H9 (cell line): ENCODE results near the gene NIM1K. TPM values are rescaled to one million over a fixed set of nuclear protein-coding genes. Genes with fewer than 3 reads are reported as not detected.

ENCODE experiments used
- DNase-seq: peaks from one replicate; pipeline ENCODE4 v3.0.0-alpha.2; 2017
- H2AFZ ChIP-seq: one replicate; pipeline ENCODE4 v1.6.1; 2013; ENCODE audit warnings: mild to moderate bottlenecking, low read length, control low read depth, moderate library complexity
- H2AK5ac ChIP-seq: 2 replicates; pipeline ENCODE4 v1.6.1; 2013; ENCODE audit warnings: low read length, control low read depth, mixed read lengths; ENCODE audit not compliant: insufficient read length
- H2BK120ac ChIP-seq: one replicate; pipeline ENCODE4 v1.6.1; 2013; ENCODE audit warnings: low read depth, mild to moderate bottlenecking, low read length, control low read depth, inconsistent platforms; ENCODE audit not compliant: poor library complexity, severe bottlenecking
- H2BK12ac ChIP-seq: 2 replicates; pipeline ENCODE4 v1.6.1; 2013; ENCODE audit warnings: low read length, control low read depth, mixed read lengths, low read depth; ENCODE audit not compliant: insufficient read length
- H2BK15ac ChIP-seq: 2 replicates; pipeline ENCODE4 v1.6.1; 2013; ENCODE audit warnings: low read depth, low read length, control low read depth
- H2BK20ac ChIP-seq: one replicate; pipeline ENCODE4 v1.6.1; 2013; ENCODE audit warnings: low read depth, mild to moderate bottlenecking, low read length, control low read depth, inconsistent platforms; ENCODE audit not compliant: poor library complexity, severe bottlenecking
- H2BK5ac ChIP-seq: 2 replicates; pipeline ENCODE4 v1.6.1; 2013; ENCODE audit warnings: low read length, control low read depth, mixed read lengths; ENCODE audit not compliant: insufficient read length
- H3K14ac ChIP-seq: 2 replicates; pipeline ENCODE4 v1.6.1; 2013; ENCODE audit warnings: low read length, control low read depth; ENCODE audit not compliant: insufficient read depth
- H3K18ac ChIP-seq: 2 replicates; pipeline ENCODE4 v1.6.1; 2013; ENCODE audit warnings: low read depth, mild to moderate bottlenecking, mixed read lengths, low read length, control low read depth; ENCODE audit not compliant: insufficient read length
- H3K23ac ChIP-seq: 2 replicates; pipeline ENCODE4 v1.6.1; 2013; ENCODE audit warnings: low read length, control low read depth, mixed read lengths, low read depth; ENCODE audit not compliant: insufficient read length
- H3K23me2 ChIP-seq: 2 replicates; pipeline ENCODE4 v1.6.1; 2013; ENCODE audit warnings: low read depth, mild to moderate bottlenecking, mixed read lengths, low read length, control low read depth; ENCODE audit not compliant: insufficient read length, poor library complexity, severe bottlenecking
- H3K27ac ChIP-seq: 2 replicates; pipeline ENCODE4 v1.5.1; 2013; ENCODE audit warnings: low read length, control low read depth, mixed read lengths, low read depth; ENCODE audit not compliant: insufficient read length
- H3K27me3 ChIP-seq: 2 replicates; pipeline ENCODE4 v1.6.1; 2013; ENCODE audit warnings: low read length, control low read depth, inconsistent platforms; ENCODE audit not compliant: insufficient read depth
- H3K4ac ChIP-seq: 2 replicates; pipeline ENCODE4 v1.6.1; 2013; ENCODE audit warnings: low read depth, mild to moderate bottlenecking, control low read depth, inconsistent platforms, low read length, moderate library complexity
- H3K4me1 ChIP-seq: 2 replicates; pipeline ENCODE4 v1.6.1; 2013; ENCODE audit warnings: low read length, control low read depth, inconsistent platforms; ENCODE audit not compliant: insufficient read depth
- H3K4me2 ChIP-seq: 2 replicates; pipeline ENCODE4 v1.6.1; 2013; ENCODE audit warnings: low read length, control low read depth, mixed read lengths; ENCODE audit not compliant: insufficient read length, insufficient read depth
- H3K56ac ChIP-seq: 2 replicates; pipeline ENCODE4 v1.6.1; 2013; ENCODE audit warnings: low read depth, mild to moderate bottlenecking, mixed read lengths, low read length, control low read depth; ENCODE audit not compliant: insufficient read length
- H3K79me1 ChIP-seq: 2 replicates; pipeline ENCODE4 v1.6.1; 2013; ENCODE audit warnings: low read depth, mild to moderate bottlenecking, moderate library complexity, low read length, control low read depth, inconsistent platforms; ENCODE audit not compliant: insufficient read depth, poor library complexity, severe bottlenecking
- H3K79me2 ChIP-seq: 2 replicates; pipeline ENCODE4 v1.6.1; 2013; ENCODE audit warnings: low read length, control low read depth, inconsistent platforms; ENCODE audit not compliant: insufficient read depth
- H3K9ac ChIP-seq: 2 replicates; pipeline ENCODE4 v1.6.1; 2013; ENCODE audit warnings: low read length, control low read depth, mixed read lengths; ENCODE audit not compliant: insufficient read length; ENCODE audit errors: extremely low read depth
- H3K9me3 ChIP-seq: one replicate; pipeline ENCODE4 v1.6.1; 2013; ENCODE audit warnings: low read depth, low read length, inconsistent platforms; ENCODE audit not compliant: control insufficient read depth
- H3T11ph ChIP-seq: one replicate; pipeline ENCODE4 v1.6.1; 2013; ENCODE audit warnings: mild to moderate bottlenecking, low read length, control low read depth, inconsistent platforms
- H4K20me1 ChIP-seq: one replicate; pipeline ENCODE4 v1.6.1; 2013; ENCODE audit not compliant: control insufficient read depth, insufficient read length, insufficient read depth
- H4K5ac ChIP-seq: 2 replicates; pipeline ENCODE4 v1.6.1; 2013; ENCODE audit warnings: low read depth, mild to moderate bottlenecking, mixed read lengths, low read length, control low read depth; ENCODE audit not compliant: insufficient read length
- H4K8ac ChIP-seq: replicated peaks from 2 replicates; pipeline ENCODE4 v1.6.1; 2013; ENCODE audit warnings: low read length, control low read depth, mixed read lengths, low read depth; ENCODE audit not compliant: insufficient read length
- H4K91ac ChIP-seq: 2 replicates; pipeline ENCODE4 v1.6.1; 2013; ENCODE audit warnings: low read depth, mild to moderate bottlenecking, moderate library complexity, mixed read lengths, low read length, control low read depth; ENCODE audit not compliant: insufficient read length
- H3K27ac Mint-ChIP-seq, 3 experiments: 2 replicates in 2 of 3; 3 replicates in 1 of 3; pipeline ENCODE4 v1.8.0; 2020 to 2021; ENCODE audit warnings: mixed read lengths in 3 of 3, mild to moderate bottlenecking in 1 of 3, moderate library complexity in 1 of 3
- H3K27me3 Mint-ChIP-seq: 2 replicates; pipeline ENCODE4 v1.8.0; 2021; ENCODE audit warnings: low read depth, mild to moderate bottlenecking, moderate library complexity, mixed read lengths
- H3K36me3 Mint-ChIP-seq, 3 experiments: 2 replicates in 2 of 3; 3 replicates in 1 of 3; pipeline ENCODE4 v1.8.0; 2020 to 2021; ENCODE audit warnings: low read depth in 3 of 3, mixed read lengths in 3 of 3; ENCODE audit not compliant: insufficient read depth in 1 of 3
- H3K4me1 Mint-ChIP-seq, 2 experiments: 2 replicates each; pipeline ENCODE4 v1.8.0; 2020; ENCODE audit warnings: mixed read lengths in 2 of 2
- H3K4me3 Mint-ChIP-seq, 2 experiments: 2 replicates in 1 of 2; 3 replicates in 1 of 2; pipeline ENCODE4 v1.8.0; 2020 to 2021; ENCODE audit warnings: mild to moderate bottlenecking in 2 of 2, mixed read lengths in 2 of 2, moderate library complexity in 1 of 2
- H3K9me3 Mint-ChIP-seq, 2 experiments: 2 replicates in 1 of 2; 3 replicates in 1 of 2; pipeline ENCODE4 v1.8.0; 2020; ENCODE audit warnings: mild to moderate bottlenecking in 2 of 2, mixed read lengths in 2 of 2, moderate library complexity in 1 of 2
- WGBS: extraction: QIAGEN DNeasy Blood & Tissue Kit; methylation state at CpG from one replicate; pipeline ENCODE4 v1.1.7; 2013; ENCODE audit warnings: missing lambda C conversion rate, low lambda C conversion rate, mixed read lengths; ENCODE audit not compliant: insufficient read length; ENCODE audit errors: extremely low coverage; 5-methylcytosine and 5-hydroxymethylcytosine counted together
- total RNA-seq: library from RNA; stranded (reverse); gene quantifications from 2 replicates; pipeline ENCODE4 v1.2.1, GENCODE V29; 2021
- TF ChIP-seq, protein P1 (sequence below): fragments of 200-600 bp; sonication (generic); conservative IDR thresholded peaks from 3 replicates; pipeline ENCODE4 v1.8.0; 2021; ENCODE audit warnings: antibody characterized with exemption, mild to moderate bottlenecking

Gene NIM1K
- total RNA-seq, 1 experiment from 2014 or later, result 0.07 TPM

DNA sequence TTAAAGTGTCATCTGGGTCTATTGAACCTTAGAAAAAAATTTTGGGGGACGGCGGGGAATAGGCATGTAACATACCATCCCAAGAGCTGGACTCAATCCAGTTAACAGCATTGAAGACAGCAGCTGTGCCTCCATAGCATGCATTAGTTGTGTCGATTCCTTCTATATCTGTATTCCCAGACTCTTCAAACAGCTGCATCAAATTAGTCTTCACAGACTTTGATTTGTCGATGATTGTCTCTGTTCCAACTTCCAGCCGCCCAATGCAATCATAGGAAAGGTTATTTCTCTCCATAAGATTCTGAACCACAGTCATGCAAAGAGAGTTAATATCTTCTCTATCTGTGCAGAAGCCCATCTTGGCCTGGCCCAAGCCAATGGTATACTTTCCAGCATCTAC lies 106.4 kb downstream of the NIM1K start:
- Histone ChIP-seq H3K23me2 (no peaks in the 10 kb centered on the region), H2BK15ac (no peak overlapping the region), H2BK120ac (no peak overlapping the region), H2BK5ac (no peak overlapping the region), H3K9me3 (no peaks in the 10 kb centered on the region), H4K91ac (no peak overlapping the region), H3K56ac (no peak overlapping the region), H3K4me1 (0 out of 2 replicates have a peak, but pooled peaks cover 5% of the 10 kb centered on the region), H3K14ac (no peak overlapping the region), H4K20me1 (peaks cover 2% of the 10 kb centered on the region), H3K79me2 (peaks cover 34% of the 10 kb centered on the region), H2AFZ (no peak overlapping the region), H3T11ph (no peak overlapping the region), H2BK12ac (no peak overlapping the region), H3K27ac (no peak overlapping the region), H2BK20ac (no peak overlapping the region), H3K4me2 (no peak overlapping the region), H4K8ac (no peak overlapping the region), H2AK5ac (no peak overlapping the region), H3K18ac (no peak overlapping the region), H4K5ac (no peak overlapping the region), H3K23ac (no peak overlapping the region), H3K79me1 (peaks cover 6% of the 10 kb centered on the region), H3K9ac (no peak overlapping the region), H3K4ac (no peak overlapping the region), H3K27me3 (no peaks in the 10 kb centered on the region; the same call in 1 of the 2 replicates)
- Mint-ChIP-seq H3K4me3 (no peak overlapping the region), H3K27ac (peak overlapping the region in 1 of 3 experiments; percentile 60; a peak in 1 of 7 replicates), H3K4me1 (peaks cover 19 to 21% of the 10 kb centered on the region in 2 experiments), H3K27me3 (no peaks in the 10 kb centered on the region), H3K9me3 (no peaks in the 10 kb centered on the region), H3K36me3 (peaks cover 56 to 67% (median 66%) of the 10 kb centered on the region in 3 experiments; a peak in 6 of 7 replicates)
- WGBS, result no CpG with 5 or more reads among the region's 5 CpGs
- TF ChIP-seq, protein P1, sequence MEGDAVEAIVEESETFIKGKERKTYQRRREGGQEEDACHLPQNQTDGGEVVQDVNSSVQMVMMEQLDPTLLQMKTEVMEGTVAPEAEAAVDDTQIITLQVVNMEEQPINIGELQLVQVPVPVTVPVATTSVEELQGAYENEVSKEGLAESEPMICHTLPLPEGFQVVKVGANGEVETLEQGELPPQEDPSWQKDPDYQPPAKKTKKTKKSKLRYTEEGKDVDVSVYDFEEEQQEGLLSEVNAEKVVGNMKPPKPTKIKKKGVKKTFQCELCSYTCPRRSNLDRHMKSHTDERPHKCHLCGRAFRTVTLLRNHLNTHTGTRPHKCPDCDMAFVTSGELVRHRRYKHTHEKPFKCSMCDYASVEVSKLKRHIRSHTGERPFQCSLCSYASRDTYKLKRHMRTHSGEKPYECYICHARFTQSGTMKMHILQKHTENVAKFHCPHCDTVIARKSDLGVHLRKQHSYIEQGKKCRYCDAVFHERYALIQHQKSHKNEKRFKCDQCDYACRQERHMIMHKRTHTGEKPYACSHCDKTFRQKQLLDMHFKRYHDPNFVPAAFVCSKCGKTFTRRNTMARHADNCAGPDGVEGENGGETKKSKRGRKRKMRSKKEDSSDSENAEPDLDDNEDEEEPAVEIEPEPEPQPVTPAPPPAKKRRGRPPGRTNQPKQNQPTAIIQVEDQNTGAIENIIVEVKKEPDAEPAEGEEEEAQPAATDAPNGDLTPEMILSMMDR, result no peak
- no peak for DNase-seq
